IPS-NIHi7 (cell line): ENCODE measurements around the gene CCDC148.

Source experiments
- DNase-seq: peaks from one replicate; pipeline ENCODE4 v3.0.0; 2012; ENCODE audit warnings: mixed read lengths; ENCODE audit errors: extremely low spot score

The CCDC148 gene

GRCh38 chr2:158174495-158174894 is 282.1 kb downstream of the CCDC148 start:
- DNase-seq, result no peak

DNA sequence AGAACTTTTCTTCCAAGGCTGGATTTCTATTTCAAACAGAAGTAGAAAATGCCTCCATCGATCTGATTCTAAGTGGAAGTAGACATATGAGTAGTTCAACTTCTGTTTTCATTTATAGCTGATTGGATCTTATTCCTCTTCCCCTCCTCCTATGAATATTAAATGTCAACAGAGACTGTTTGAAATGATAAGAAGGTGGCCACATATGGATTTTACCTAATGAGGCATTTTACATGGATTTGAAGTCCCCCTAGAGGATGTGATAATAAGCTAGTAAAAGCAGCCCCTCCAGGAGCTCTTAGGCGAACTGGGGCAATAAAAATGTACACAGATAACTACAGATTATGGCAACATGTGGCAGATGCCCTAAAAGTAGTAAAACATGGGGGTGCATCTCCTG is 283.8 kb downstream of the CCDC148 start:
- DNase-seq, result no peak

DNA sequence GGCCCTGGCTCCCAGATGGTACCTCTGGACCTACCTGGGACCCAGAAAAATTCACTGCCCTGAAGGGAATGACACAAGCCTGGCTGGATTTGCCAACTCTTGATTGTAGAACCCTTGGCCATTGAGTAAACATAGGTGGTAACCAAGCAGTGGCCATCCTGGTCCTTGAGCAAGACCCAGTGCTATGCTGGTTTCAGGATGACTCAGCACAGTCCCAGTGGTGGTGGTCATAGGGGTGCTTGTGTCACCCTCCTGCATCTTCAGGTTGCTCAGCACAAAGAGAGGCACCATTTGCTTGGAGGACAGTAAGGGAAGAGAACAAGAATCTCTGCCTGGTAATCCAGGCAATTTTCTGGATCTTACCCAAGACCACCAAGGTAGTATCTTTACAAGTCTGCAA is 302.0 kb downstream of the CCDC148 start:
- no peak for DNase-seq

GRCh38 chr2:158153270-158154015 is 303.1 kb downstream of the CCDC148 start:
- no peak for DNase-seq

GRCh38 chr2:158144914-158145625 is 311.5 kb downstream of the CCDC148 start:
- DNase-seq, result peak; percentile 42

GRCh38 chr2:158143703-158144360 is 312.7 kb downstream of the CCDC148 start:
- DNase-seq, result no peak

DNA sequence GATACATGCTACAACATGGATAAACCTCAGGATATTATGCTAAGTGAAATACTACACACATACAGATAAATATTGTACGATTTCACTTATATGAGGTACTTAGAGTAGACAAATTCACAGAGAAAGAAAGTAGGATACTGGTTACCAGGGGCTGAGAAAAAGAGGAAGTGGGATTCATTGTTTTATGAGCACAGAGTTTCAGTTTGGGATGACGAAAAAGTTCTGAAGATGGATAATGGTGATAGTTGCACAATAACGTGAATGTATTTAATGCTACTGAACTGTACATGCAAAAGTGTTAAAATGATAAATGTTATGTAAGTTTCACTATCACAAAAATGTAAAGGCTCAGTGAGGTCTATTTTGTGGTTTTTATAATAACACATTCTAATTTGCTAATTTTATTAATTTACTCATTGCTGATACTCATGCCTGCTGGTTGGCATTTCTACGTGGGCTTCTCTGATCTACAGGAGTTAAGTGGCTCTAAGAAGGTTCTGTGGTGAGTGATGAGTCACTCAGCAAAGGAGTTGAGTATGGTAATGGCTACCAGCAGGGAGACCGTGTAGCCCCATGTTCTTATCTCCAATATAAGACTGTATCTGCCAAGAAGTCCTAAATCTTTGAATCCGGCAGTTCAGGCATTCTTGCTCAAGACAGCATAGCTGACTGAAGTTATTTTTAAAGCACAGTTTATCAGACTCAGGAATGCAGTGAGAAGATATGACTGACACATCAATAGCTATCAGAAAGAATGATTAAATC is 313.8 kb downstream of the CCDC148 start:
- DNase-seq, result no peak

DNA sequence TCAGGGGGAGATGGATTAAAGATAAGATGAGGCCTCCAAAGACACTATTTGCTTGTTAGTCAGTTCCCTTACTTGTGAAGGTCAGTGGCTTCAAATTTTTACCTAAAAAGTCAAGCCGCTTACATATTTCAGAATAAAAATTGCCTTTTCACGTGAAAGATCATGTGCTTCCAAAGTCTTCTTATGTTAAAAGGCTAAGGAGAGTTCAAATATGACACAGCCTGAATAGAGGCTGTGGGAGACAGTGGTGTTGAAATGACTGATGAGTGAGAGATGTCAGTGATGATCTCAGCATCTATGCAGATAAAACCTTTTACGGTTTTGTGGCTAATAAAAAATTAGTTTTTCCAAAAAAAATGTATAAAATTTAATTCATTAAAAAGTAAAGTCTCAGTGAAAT is 314.4 kb downstream of the CCDC148 start:
- no peak for DNase-seq

DNA sequence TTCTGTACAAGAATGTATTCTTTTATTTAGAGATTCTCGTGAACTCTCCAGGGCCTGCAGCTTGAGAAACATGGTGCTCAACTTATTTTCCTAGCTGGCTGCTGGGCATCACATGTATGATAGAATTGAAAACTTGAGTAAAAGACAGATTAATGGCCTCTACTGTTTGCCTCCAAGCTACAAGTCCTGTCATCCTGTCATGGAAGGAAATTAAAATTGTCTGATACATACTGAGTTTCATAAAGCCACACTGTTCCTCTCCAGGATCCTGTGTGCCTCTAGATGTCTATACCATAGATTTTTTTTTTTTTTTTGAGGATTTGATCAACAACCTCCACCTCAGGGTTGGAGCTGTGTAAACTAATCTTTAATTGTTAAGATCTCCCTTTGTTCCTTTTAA is 316.4 kb downstream of the CCDC148 start:
- DNase-seq, result no peak

GRCh38 chr2:158138255-158138654 is 318.3 kb downstream of the CCDC148 start:
- no peak for DNase-seq

- DNase-seq, result no peak
Observed at GRCh38 chr2:158135096-158135495, 321.5 kb downstream of the CCDC148 start.

DNA sequence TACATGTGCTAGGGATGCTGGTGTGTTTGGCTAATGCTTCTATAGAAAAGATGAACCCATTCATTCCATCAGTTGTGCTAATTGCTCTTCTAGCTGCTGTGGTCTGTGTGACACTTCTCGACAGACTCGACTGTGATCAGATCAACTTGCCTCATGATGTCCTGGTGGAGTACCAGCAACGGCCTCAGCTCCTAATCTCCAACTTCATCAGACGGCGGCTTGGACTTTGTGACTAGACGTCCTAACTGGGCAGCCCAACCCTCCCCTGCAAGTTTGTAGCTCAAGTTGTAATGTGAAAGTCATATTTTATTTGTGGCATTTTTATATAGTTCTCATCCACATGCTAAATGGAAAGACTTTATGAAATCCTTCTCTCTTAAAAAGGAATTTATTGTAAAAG is 321.9 kb downstream of the CCDC148 start:
- no peak for DNase-seq

DNA sequence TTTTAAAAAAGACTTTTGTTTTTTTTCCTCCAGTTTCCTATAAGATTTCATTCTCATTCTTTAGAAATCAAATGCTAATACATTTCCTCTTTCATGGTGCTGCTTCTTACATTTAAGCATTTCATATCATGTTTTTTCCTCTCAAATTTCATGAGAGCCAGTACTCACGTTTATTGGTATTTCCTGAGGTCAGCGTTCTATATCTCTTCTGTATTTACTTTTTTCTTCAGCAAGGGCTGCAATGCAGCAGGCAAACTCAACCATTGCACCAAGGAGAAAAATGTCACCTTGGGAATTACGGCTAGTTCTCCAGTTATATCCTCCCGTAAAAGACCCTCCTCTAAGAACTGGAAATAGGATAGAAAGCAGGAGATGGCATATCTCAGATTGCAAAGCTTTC is 322.5 kb downstream of the CCDC148 start:
- no peak for DNase-seq

- no peak for DNase-seq
Observed at GRCh38 chr2:158131919-158132566, 324.5 kb downstream of the CCDC148 start.

GRCh38 chr2:158131483-158131912 is 325.1 kb downstream of the CCDC148 start:
- DNase-seq, result no peak

DNA sequence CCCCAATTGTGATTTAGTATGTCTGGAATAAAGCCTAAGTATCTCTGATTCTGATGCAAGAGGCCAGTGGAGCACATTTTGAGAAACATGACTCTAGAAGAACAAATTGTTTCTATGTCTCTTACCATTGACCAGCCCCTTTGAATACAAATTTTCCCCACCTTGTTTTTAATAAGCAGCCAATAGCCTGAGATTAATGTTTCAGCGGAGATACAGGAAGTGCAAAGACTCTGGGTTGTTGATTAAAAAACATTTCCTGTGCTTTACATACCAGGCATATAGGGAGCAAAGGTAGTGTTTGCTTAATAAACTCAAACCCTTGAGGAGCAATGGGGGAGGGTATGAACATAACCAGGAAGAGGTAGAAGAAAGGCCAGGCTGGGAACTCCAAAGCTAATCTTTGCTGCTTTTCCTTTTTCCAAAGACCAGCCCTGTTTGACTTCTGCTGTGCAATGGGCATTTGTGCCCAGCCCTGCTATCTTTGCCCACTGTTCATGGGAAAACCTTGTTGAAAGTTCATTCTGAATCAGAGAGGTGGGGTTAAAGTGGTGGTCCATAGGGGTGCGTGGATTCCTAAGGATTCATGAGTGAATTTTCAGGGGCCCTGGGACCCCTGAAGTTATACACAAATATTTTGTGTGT is 325.6 kb downstream of the CCDC148 start:
- no peak for DNase-seq

DNA sequence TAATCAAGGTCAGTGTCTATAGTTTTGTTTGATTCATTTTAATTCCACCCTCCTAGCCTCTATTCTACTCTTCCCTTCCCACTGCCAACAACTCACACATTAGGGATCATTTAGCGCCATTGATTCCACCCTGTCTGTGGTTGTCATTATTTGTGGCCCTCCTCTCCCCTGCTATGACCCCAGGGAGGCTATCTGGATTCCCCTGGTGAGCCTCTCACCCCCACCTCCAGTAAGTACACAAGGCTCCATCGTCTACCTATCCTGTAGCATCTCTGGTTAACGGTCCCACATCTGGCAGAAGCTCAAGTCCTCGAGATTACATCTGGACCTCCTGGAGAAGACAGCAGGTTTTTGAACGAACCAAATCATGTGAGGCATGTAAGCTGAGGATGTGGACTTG is 327.5 kb downstream of the CCDC148 start:
- DNase-seq, result no peak

DNA sequence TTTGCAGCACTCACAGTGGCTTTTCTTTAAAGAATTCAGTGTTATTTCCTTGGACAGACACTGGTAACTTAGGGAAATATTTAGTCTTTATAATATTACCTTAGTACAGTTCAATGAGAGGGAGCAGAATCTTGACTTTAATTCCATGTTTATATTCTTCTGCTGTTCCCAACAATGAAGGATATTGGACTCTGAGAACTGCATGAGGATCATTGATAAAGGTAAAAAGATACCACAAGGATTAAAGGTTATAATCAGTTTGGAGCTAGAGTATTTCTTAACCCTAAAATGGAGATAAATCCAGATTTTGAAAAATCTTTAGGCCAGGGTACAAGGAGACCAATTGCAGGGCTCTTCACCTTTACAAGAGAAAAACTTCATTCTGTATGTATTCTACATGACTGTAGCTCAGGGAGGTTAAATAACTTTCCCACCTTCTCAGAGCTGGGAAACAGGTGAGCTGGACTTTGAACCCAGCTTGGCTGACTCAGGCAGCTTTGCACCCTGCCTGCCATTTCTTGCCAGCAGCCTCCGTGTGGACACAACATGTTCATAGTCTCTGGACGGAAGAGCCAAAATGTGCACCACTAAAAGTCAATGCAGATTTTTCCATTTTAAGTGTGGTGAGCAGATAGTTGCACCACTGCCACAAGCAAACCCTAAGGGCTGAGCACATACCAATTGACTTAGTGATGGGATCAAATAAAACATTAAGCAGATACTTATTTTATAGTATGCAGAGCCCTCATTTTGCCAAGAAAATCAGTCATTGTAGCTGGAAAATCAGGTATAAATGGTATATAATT is 328.2 kb downstream of the CCDC148 start:
- DNase-seq, result no peak

DNA sequence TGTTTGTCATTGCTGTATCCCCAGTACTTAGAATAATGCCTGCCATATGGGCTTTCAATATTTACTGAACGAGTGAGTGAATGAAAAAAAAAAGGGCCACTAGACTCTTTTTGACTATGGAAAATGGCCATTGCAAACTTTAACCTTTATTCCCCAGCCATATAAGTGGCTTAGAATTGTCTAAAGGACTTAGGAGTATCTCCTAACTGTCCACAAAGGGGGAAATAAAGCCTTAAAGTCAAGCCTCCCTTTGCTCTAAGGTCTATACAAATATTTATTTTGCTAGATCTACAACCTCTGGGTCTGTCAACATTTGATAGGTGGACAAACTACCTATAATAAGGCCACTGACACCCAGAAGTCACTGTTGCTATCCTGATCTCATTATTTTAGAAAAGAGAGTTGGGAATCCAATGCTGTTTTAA is 329.2 kb downstream of the CCDC148 start:
- no peak for DNase-seq
